ENCODE results near the gene SIGLEC10. TPM values are rescaled to one million over a fixed set of nuclear protein-coding genes. Genes with fewer than 3 reads are reported as not detected.
"Not testable (repeated sequence)": the region's sequence is repeated elsewhere in the genome, so short reads cannot be mapped to it uniquely, and the experiment has no call there.

The SIGLEC10 gene
- total RNA-seq, 1 donor from 2014 or later, result 17.4 TPM

DNA sequence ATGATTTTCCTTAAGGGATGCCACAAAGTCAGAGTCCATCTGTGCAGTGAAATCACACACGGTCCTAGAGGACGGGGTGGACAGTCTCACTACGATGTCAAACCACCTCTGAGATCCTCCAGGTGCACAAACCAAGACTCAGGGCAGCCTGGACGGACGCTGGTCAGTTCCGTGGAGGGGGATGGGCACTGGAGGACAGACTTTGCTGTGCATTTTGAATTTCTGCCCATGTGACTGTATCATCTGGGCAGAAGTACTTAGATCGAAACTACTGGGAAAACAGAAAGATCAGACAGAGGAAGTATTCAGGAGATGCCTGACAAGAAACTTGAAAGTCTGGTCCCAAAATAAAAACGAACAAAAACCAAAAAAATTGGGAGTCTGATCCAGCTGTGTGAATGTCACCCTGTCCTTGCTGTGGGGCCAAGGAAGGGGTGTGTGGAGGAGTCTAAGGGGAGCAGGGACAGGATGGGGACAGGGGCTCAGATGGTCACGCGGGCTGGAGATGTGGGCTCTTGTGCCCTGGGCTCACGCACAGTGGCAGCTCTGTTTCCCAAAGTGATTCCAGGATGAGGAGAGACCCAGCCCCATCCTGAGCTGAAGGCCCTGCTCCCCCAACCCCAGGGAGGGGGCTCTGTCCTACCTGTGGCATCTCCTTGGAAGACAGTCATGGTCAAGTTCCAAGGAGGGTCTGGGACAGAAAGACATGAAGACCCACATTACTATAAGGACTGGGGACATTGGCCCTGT, 39.3 kb upstream of the SIGLEC10 start:
- peaks cover 18% of the 10 kb centered on the region for H3K27me3 ChIP-seq (ENCODE audit: low read depth)
- intact Hi-C loops (cut with DNase I), result no loop called here
- H3K4me1 ChIP-seq, result no peaks in the 10 kb centered on the region
- H3K27ac ChIP-seq, result no peak overlapping the region
- no peak for DNase-seq
- no peak for ATAC-seq
- no peak for TF ChIP-seq CTCF (IDR thresholded peaks at IDR 0.05)
- no peaks in the 10 kb centered on the region for H3K9me3 ChIP-seq
- H3K4me3 ChIP-seq, result no peak overlapping the region
- no peaks in the 10 kb centered on the region for H3K36me3 ChIP-seq

DNA sequence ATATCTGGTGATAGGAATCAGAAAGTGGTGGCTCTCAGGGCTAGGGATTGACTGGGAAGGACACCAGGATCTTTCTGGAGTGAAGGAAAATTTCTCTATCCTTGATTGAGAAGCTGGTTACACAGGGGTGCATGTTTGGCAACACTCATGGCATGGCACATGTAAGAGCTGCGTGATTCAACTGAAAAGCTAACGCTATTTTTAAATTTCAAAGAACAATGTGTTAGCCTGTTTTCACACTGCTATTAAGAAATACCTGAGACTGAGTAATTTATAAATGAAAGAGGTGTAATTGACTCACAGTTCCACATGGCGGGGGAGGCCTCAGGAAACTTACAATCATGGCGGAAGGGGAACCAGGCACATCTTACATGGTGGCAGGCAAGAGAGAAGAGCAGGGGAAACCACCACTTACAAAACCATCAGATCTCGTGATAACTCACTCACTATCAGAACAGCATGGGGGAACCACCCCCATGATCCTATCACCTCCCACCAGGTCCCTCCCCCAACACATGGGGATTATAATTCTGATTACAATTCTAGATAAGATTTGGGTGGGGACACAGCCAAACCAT, 33.4 kb upstream of the SIGLEC10 start:
- no peak for TF ChIP-seq CTCF (IDR thresholded peaks at IDR 0.05)

GRCh38 chr19:51448411-51449016, 31.1 kb upstream of the SIGLEC10 start:
- Histone ChIP-seq H3K4me3 (no peak overlapping the region), H3K9me3 (no peaks in the 10 kb centered on the region), H3K27me3 (ENCODE audit: low read depth) (peaks cover 19% of the 10 kb centered on the region), H3K4me1 (no peaks in the 10 kb centered on the region), H3K36me3 (no peaks in the 10 kb centered on the region), H3K27ac (no peak overlapping the region)
- intact Hi-C loops (cut with DNase I), result no loop called here
- DNase-seq (no peak), ATAC-seq (no peak)
- no peak for TF ChIP-seq CTCF (IDR thresholded peaks at IDR 0.05)

More for the DNA sequence above, 33.4 kb upstream of the SIGLEC10 start:
- Histone ChIP-seq H3K27ac (no peak overlapping the region), H3K4me1 (no peaks in the 10 kb centered on the region), H3K9me3 (no peaks in the 10 kb centered on the region), H3K4me3 (no peak overlapping the region), H3K36me3 (no peaks in the 10 kb centered on the region), H3K27me3 (ENCODE audit: low read depth) (peaks cover 14% of the 10 kb centered on the region)
- ATAC-seq (no peak), DNase-seq (no peak)
- intact Hi-C loops (cut with DNase I), result no loop called here

DNA sequence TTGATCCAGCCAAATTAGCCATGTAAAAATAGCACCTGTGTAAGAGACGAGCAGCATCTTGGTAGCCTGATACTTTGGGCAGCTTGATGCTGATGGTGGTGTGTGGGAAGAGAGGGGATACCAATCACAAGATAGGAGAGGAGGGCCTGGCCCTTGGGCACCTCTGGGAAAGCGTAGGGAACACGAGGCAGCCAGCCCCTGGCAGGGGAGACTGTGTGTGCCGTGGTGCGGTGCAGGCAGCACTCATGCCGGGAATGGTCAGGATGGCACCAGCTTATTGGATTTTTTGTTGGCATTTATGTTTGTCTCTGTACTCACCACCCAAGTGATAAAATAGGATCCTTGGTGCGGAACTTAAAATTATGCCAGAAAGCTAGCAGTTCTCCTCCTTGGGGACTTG, 30.6 kb upstream of the SIGLEC10 start:
- Histone ChIP-seq H3K27ac (no peak overlapping the region), H3K9me3 (no peaks in the 10 kb centered on the region), H3K4me1 (no peaks in the 10 kb centered on the region), H3K27me3 (ENCODE audit: low read depth) (peaks cover 23% of the 10 kb centered on the region), H3K36me3 (no peaks in the 10 kb centered on the region), H3K4me3 (no peak overlapping the region)
- intact Hi-C loops (cut with DNase I), result no loop called here
- DNase-seq (no peak), ATAC-seq (no peak)
- no peak for TF ChIP-seq CTCF (IDR thresholded peaks at IDR 0.05)

DNA sequence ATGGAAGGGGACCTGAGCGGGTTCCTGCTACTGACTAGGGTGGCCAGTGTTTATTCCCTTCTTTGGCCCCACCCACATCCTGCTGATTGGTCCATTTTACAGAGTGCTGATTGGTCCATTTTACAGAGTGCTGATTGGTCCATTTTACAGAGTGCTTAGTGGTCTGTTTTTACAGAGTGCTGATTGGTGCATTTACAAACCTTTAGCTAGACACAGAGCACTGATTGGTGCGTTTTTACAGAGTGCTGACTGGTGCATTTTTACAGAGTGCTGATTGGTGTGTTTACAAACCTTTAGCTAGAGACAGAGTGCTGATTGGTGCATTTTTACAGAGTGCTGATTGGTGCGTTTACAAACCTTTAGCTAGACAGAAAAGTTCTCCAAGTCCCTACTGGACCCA, 30.1 kb upstream of the SIGLEC10 start:
- H3K4me1 ChIP-seq; H3K36me3 ChIP-seq; H3K27ac ChIP-seq; intact Hi-C loops (cut with DNase I); DNase-seq; ATAC-seq; H3K9me3 ChIP-seq; H3K4me3 ChIP-seq: not testable (repeated sequence)
- H3K27me3 ChIP-seq (ENCODE audit: low read depth), result peaks cover 23% of the 10 kb centered on the region
